ENCODE data around the gene LTBP3.

Gene LTBP3

GRCh38 chr11:65560555-65561418, 2.6 kb upstream of the LTBP3 start:
- DNase-seq (ENCODE audit: extremely low read depth, low read depth): no peak
- no peak for TF ChIP-seq CTCF (IDR thresholded peaks at IDR 0.05; ENCODE audit: low read depth, low read length)

- TF ChIP-seq CTCF (IDR thresholded peaks at IDR 0.05; ENCODE audit: low read depth, low read length): no peak
- no peak for DNase-seq (ENCODE audit: extremely low read depth, low read depth)
These were observed 1.9 kb upstream of the LTBP3 start for GRCh38 chr11:65559951-65560537.

- DNase-seq (ENCODE audit: extremely low read depth, low read depth): no peak
- TF ChIP-seq CTCF (IDR thresholded peaks at IDR 0.05; ENCODE audit: low read depth, low read length): no peak
These were observed 1.4 kb upstream of the LTBP3 start for GRCh38 chr11:65559535-65559934.

- no peak for DNase-seq (ENCODE audit: extremely low read depth, low read depth)
- TF ChIP-seq CTCF (IDR thresholded peaks at IDR 0.05; ENCODE audit: low read depth, low read length): no peak; the same call in none of the 2 replicates
These were observed 861 bp upstream of the LTBP3 start for GRCh38 chr11:65558930-65559509.

GRCh38 chr11:65557280-65558001, 718 bp downstream of the LTBP3 start:
- DNase-seq (ENCODE audit: extremely low read depth, low read depth): no peak
- TF ChIP-seq CTCF (IDR thresholded peaks at IDR 0.05; ENCODE audit: low read depth, low read length): no peak

- no peak for TF ChIP-seq CTCF (IDR thresholded peaks at IDR 0.05; ENCODE audit: low read depth, low read length)
- no peak for DNase-seq (ENCODE audit: extremely low read depth, low read depth)
These were observed 1.5 kb downstream of the LTBP3 start for GRCh38 chr11:65556470-65557279.

Data from AG09319 (cell line).